Lower leg skin (tissue), 4 donors: Measurements from ENCODE around the gene RIPOR2. TPM values are rescaled to one million over a fixed set of nuclear protein-coding genes. Genes with fewer than 3 reads are reported as not detected.

Source experiments
- DNase-seq, 2 donors: peaks; one replicate each; pipeline ENCODE4 v3.0.0-alpha.2; 2019; ENCODE audit warnings: low spot score in 2 of 2
- H3K4me3 ChIP-seq: fragments of 200-600 bp; sonication (generic); 2 replicates; pipeline ENCODE4 v1.5.1; 2017; ENCODE audit warnings: mild to moderate bottlenecking, low read depth; ENCODE audit not compliant: poor library complexity, severe bottlenecking
- POLR2A ChIP-seq, 2 donors: fragments of 450-650 bp; IDR thresholded peaks; one replicate each; pipeline ENCODE4 v1.6.1; 2016 to 2017; ENCODE audit warnings: antibody characterized with exemption in 2 of 2, mild to moderate bottlenecking in 1 of 2, moderate library complexity in 1 of 2
- WGBS, 2 donors: methylation state at CpG; one replicate each; pipeline ENCODE4 v1.1.5; 2018; 5-methylcytosine and 5-hydroxymethylcytosine counted together
- intact Hi-C: fragments of 100-400 bp; cut with DNase I; formaldehyde crosslinking; loops from one replicate; pipeline ENCODE4 v1.15.0; 2023; ENCODE audit warnings: low total_unique reads
- total RNA-seq, 4 donors: library from RNA; depleted of rRNA; stranded (reverse); fragments of >200 nt; gene quantifications; one replicate each; pipeline ENCODE4 v1.1.0, GENCODE V29; 2016
- TF ChIP-seq, protein P1 (sequence below), 3 donors: fragments of 450-650 bp; IDR thresholded peaks; one replicate each; pipeline ENCODE4 v1.5.1; 2016; ENCODE audit warnings: antibody characterized with exemption in 3 of 3, mild to moderate bottlenecking in 3 of 3, moderate library complexity in 2 of 3

Gene RIPOR2
- total RNA-seq, 4 donors from 2014 or later: 5.2 to 21.3 (median 8.6) TPM

DNA sequence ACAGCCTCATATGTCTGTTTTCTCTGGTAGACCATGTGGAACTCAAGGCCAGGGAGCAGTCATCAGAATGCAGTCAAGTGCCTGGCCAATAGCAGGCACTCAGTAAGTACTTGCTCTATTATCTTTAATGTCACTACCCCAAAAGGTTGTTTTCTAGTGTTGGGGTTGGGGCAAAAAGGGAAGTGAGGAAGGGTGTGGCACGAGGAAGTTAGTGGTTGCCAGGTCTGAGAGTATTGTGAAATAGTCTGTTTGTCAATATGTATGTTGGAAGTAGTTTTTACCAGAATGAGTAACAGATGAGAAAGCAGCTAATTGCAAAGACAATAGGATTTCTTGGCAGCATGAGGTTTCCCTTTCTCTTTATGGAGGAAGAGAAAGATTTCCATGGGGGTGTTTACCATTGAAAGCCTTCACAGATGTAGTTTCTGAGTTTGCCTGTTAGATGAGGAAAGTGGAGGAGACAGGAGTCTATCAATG, 77.5 kb downstream of the RIPOR2 start:
- intact Hi-C loops: loop anchor here (5.0 kb wide), 1 partner anchor 209 kb away; no protein-coding TSS in a partner anchor
- TF ChIP-seq, protein P1, sequence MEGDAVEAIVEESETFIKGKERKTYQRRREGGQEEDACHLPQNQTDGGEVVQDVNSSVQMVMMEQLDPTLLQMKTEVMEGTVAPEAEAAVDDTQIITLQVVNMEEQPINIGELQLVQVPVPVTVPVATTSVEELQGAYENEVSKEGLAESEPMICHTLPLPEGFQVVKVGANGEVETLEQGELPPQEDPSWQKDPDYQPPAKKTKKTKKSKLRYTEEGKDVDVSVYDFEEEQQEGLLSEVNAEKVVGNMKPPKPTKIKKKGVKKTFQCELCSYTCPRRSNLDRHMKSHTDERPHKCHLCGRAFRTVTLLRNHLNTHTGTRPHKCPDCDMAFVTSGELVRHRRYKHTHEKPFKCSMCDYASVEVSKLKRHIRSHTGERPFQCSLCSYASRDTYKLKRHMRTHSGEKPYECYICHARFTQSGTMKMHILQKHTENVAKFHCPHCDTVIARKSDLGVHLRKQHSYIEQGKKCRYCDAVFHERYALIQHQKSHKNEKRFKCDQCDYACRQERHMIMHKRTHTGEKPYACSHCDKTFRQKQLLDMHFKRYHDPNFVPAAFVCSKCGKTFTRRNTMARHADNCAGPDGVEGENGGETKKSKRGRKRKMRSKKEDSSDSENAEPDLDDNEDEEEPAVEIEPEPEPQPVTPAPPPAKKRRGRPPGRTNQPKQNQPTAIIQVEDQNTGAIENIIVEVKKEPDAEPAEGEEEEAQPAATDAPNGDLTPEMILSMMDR (IDR thresholded peaks at IDR 0.05): no peak
- TF ChIP-seq POLR2A (IDR thresholded peaks at IDR 0.05): no peak
- peak in 1 of 2 donors; percentile 42 for DNase-seq
- WGBS, 2 donors: 6 to 8% methylated on average over 1 of the region's 1 CpG
- H3K4me3 ChIP-seq: no peak overlapping the region

DNA sequence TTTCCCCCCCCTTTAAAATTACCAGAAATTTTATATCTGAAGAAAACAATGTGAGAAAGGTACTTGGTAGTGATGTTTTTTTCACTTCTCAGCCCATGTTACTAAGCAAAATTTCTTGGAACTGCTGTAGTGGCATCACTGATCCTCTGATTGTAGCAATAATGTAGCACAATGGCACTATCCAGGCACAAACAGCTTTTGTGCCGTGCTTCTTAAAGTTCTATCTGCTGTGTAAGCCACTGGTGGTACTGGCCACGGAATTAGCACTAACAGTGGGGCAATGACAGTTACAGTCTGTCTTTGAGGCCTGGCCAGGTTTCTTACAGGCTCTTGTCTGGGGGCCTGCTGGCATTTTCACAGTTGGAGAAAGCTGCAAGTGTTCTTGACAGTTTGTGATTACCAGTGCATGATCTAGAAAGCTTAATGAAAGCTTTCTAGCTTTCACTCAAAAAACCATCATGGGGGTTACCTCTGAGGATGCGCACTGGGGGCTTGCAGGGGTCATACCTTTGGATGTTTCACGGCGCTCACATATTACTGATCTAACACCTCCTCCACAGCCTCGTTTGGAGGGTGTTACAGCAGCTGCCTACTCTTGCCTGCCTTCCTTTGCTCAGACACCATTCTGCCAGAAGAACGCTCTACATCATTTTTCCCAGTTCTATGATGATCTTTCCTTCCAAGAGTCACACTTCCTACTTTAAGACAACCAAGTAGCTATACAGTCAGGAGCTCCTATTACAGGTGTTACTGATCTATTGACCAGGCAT, 78.7 kb downstream of the RIPOR2 start:
- no peak for DNase-seq
- TF ChIP-seq, protein P1 (IDR thresholded peaks at IDR 0.05): no peak
- TF ChIP-seq POLR2A (IDR thresholded peaks at IDR 0.05): no peak
- 83 to 95% methylated on average over 7 of the region's 7 CpGs for WGBS, 2 donors
- H3K4me3 ChIP-seq: no peak overlapping the region
- intact Hi-C loops: loop anchor here (5.0 kb wide), 1 partner anchor 210 kb away; no protein-coding TSS in a partner anchor

DNA sequence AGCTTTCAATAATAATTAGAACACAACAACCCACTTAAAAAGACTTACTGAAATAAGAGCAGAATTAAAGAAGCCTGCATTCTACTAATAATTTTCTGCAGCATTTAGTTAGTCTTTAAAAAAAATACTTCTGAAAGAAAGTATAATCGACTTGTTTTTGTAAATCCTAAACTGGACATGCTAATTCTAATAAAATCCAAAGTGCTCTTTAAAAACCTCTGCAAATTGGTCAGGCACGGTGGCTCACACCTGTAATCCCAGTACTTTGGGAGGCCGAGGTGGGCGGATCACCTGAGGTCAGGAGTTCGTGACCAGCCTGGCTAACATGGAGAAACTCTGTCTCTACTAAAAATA, 79.5 kb downstream of the RIPOR2 start:
- no peak for DNase-seq
- WGBS, 2 donors: 57 to 63% methylated on average over 5 of the region's 5 CpGs
- H3K4me3 ChIP-seq: no peak overlapping the region
- TF ChIP-seq, protein P1 (IDR thresholded peaks at IDR 0.05): no peak
- no peak for TF ChIP-seq POLR2A (IDR thresholded peaks at IDR 0.05)
- intact Hi-C loops: loop anchor here (5.0 kb wide), 1 partner anchor 211 kb away; no protein-coding TSS in a partner anchor

DNA sequence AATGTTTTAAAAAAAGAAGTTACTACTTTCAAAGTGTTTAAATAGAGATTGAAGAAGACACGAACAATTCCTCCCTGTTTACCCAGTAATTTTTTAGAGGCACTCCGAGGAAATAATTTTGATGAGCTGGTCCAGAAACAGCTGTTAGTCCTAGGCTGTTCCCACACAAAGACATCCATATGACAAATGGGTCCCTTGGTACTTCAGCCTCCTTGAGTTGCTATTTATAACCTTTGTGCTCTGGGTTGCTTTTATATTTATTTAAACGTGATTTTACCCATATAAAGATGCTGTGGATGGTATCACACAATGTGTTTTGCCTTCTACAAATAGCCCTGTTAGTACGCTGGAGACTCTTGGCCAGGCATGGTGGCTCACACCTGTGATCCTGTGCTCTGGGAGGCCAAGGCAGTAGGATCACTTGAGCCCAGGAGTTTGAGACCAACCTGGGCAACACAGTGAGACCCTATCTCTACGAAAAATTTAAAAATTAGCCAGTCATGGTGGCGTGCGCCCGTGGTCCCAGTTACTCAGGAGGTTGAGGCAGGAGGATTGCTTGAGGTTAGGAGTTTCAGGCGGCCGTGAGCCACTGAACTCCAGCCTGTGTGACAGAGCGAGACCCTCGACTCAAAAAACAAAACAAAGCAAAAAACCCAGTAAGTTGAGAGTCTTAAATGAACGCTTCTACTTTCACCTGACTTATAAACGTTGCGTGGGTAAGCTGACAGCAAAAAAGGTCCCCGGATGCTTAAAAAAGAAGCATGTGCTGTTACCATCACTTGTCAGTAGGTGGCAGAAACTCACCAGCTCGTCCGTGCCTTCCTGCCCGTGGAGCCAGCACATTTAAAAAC, 80.1 kb downstream of the RIPOR2 start:
- peak; percentile 72 to 91 for DNase-seq
- intact Hi-C loops: loop anchor here (5.0 kb wide), 1 partner anchor 212 kb away; no protein-coding TSS in a partner anchor
- no peak for TF ChIP-seq POLR2A (IDR thresholded peaks at IDR 0.05)
- TF ChIP-seq, protein P1 (IDR thresholded peaks at IDR 0.05): peak in 1 of 3 donors; percentile 50
- no peak overlapping the region for H3K4me3 ChIP-seq
- WGBS, 2 donors: 31 to 35% methylated on average over 19 of the region's 19 CpGs

DNA sequence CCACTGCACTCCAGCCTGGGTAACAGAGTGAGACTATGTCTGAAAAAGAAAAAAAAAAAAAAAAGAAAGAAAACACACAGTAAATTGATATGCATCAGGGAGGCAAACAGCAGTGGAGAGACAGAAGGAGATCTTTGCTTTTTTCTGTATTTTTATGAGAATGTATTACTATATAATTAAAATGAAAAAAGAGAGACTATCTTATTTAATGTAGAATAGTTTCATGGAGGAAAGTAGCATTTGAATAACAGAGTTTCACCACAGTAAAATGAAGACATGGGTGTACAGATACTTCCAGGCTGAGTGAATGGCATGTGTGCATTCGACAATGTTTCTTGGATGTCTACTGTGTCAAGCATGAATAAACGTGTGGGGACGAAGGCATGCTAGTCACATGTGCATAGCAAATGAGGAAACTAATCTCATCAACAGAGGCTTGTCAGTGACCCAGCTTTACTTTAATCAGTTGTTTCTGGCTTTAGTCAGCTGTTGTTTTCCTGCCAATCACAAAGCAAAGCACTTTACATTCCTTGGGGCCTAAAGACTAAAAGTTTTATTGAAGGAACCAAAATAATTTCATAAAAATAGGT, 81.6 kb downstream of the RIPOR2 start:
- TF ChIP-seq POLR2A (IDR thresholded peaks at IDR 0.05): no peak
- TF ChIP-seq, protein P1 (IDR thresholded peaks at IDR 0.05): no peak
- no peak overlapping the region for H3K4me3 ChIP-seq
- no peak for DNase-seq
- intact Hi-C loops: no loop called here
- 33 to 43% methylated on average over 3 of the region's 3 CpGs for WGBS, 2 donors
